ENCODE results near the gene GAGE12D. TPM values are rescaled to one million over a fixed set of nuclear protein-coding genes. Genes with fewer than 3 reads are reported as not detected.
"Not testable (repeated sequence)": the region's sequence is repeated elsewhere in the genome, so short reads cannot be mapped to it uniquely, and the experiment has no call there.

GAGE12D gene
- polyA plus RNA-seq (ENCODE audit: insufficient read length in 4 of 4) = not detected

GRCh38 chrX:49541433-49541832 lies at the start of gene GAGE12D:
Gene GAGE12D, plus strand, starts transcription at chrX:49541733. Its CDS starts 1,155 bp downstream, at chrX:49542888.
- not testable (repeated sequence) for DNase-seq (ENCODE audit: low read depth in 4 of 4, low spot score in 2 of 4)

GRCh38 chrX:49531877-49532276 lies 9.7 kb upstream of the GAGE12D start, which contains the start of gene GAGE12C:
Gene GAGE12C, plus strand, starts transcription at chrX:49532177. Its CDS starts 1,155 bp downstream, at chrX:49533332.
- DNase-seq (ENCODE audit: low read depth in 4 of 4, low spot score in 2 of 4) = not testable (repeated sequence)

GRCh38 chrX:49550989-49551388 lies 9.5 kb downstream of the GAGE12D start, which contains the start of gene GAGE12E:
Gene GAGE12E, plus strand, starts transcription at chrX:49551289. Its CDS starts 1,155 bp downstream, at chrX:49552444.
- DNase-seq (ENCODE audit: low read depth in 4 of 4, low spot score in 2 of 4) = not testable (repeated sequence)

- not testable (repeated sequence) for DNase-seq (ENCODE audit: low read depth in 4 of 4, low spot score in 2 of 4)
Measured at GRCh38 chrX:49560542-49560941, 19.0 kb downstream of the GAGE12D start, which contains the start of gene GAGE12F. Gene GAGE12F, plus strand, starts transcription at chrX:49560842. Its CDS starts 1,155 bp downstream, at chrX:49561997.

- not testable (repeated sequence) for DNase-seq (ENCODE audit: low read depth in 4 of 4, low spot score in 2 of 4)
Measured at GRCh38 chrX:49568728-49569127, 27.2 kb downstream of the GAGE12D start.

- not testable (repeated sequence) for DNase-seq (ENCODE audit: low read depth in 4 of 4, low spot score in 2 of 4)
Measured at GRCh38 chrX:49569152-49569551, 27.6 kb downstream of the GAGE12D start.

- not testable (repeated sequence) for DNase-seq (ENCODE audit: low read depth in 4 of 4, low spot score in 2 of 4)
Measured at GRCh38 chrX:49570100-49570499, 28.6 kb downstream of the GAGE12D start, which contains the start of gene GAGE12G. Gene GAGE12G, plus strand, starts transcription at chrX:49570400. Its CDS starts 1,155 bp downstream, at chrX:49571555.

- not testable (repeated sequence) for DNase-seq (ENCODE audit: low read depth in 4 of 4, low spot score in 2 of 4)
Measured at GRCh38 chrX:49579649-49580048, 38.1 kb downstream of the GAGE12D start, which contains the start of gene GAGE12H. Gene GAGE12H, plus strand, starts transcription at chrX:49579949. Its CDS starts 1,155 bp downstream, at chrX:49581104.

GRCh38 chrX:49589196-49589595 lies 47.7 kb downstream of the GAGE12D start, which contains the start of gene GAGE2A:
Gene GAGE2A, plus strand, starts transcription at chrX:49589496. Its CDS starts 1,155 bp downstream, at chrX:49590651.
- not testable (repeated sequence) for DNase-seq (ENCODE audit: low read depth in 4 of 4, low spot score in 2 of 4)

GRCh38 chrX:49589769-49590478 lies 48.4 kb downstream of the GAGE12D start:
- not testable (repeated sequence) for DNase-seq (ENCODE audit: low read depth in 4 of 4, low spot score in 2 of 4)

GRCh38 chrX:49590488-49590887 lies 49.0 kb downstream of the GAGE12D start:
- DNase-seq (ENCODE audit: low read depth in 4 of 4, low spot score in 2 of 4) = not testable (repeated sequence)

Other genes starting within 250 kb of the GAGE12D start
- under 1 TPM in 1 of 4 donors, not detected in 3; 0.24 TPM for gene GAGE10, start 238.1 kb upstream of the GAGE12D start, polyA plus RNA-seq (ENCODE audit: insufficient read length in 4 of 4)
- gene GAGE12J, start 219.7 kb upstream of the GAGE12D start, polyA plus RNA-seq (ENCODE audit: insufficient read length in 4 of 4) = not detected
- gene GAGE13, start 210.2 kb upstream of the GAGE12D start, polyA plus RNA-seq (ENCODE audit: insufficient read length in 4 of 4) = not detected
- gene GAGE12C, start 9.6 kb upstream of the GAGE12D start, polyA plus RNA-seq (ENCODE audit: insufficient read length in 4 of 4) = not detected
- not detected for gene GAGE12E, start 9.6 kb downstream of the GAGE12D start, polyA plus RNA-seq (ENCODE audit: insufficient read length in 4 of 4)
- not detected for gene GAGE12F, start 19.1 kb downstream of the GAGE12D start, polyA plus RNA-seq (ENCODE audit: insufficient read length in 4 of 4)
- gene GAGE12G, start 28.7 kb downstream of the GAGE12D start, polyA plus RNA-seq (ENCODE audit: insufficient read length in 4 of 4) = not detected
- gene GAGE12H, start 38.2 kb downstream of the GAGE12D start, polyA plus RNA-seq (ENCODE audit: insufficient read length in 4 of 4) = not detected
- not detected for gene GAGE2A, start 47.8 kb downstream of the GAGE12D start, polyA plus RNA-seq (ENCODE audit: insufficient read length in 4 of 4)
- gene GAGE1, start 57.3 kb downstream of the GAGE12D start, polyA plus RNA-seq (ENCODE audit: insufficient read length in 4 of 4) = under 1 TPM in 1 of 4 donors, not detected in 3; 0.03 TPM
- gene PAGE1, start 154.3 kb downstream of the GAGE12D start, polyA plus RNA-seq (ENCODE audit: insufficient read length in 4 of 4) = not detected